GM23338 (cell line): Measurements from ENCODE around the gene CUEDC2. TPM values are rescaled to one million over a fixed set of nuclear protein-coding genes. Genes with fewer than 3 reads are reported as not detected.

Experiments
- ATAC-seq: fragments of 200-7000 bp; cut with Tn5 transposase; 3 replicates; pipeline ENCODE4 v1.9.1; 2020
- DNase-seq: peaks from one replicate; pipeline ENCODE4 v3.0.0-alpha.2; 2015; ENCODE audit warnings: low spot score
- H2AFZ ChIP-seq: fragments of 200-600 bp; sonication (generic); 2 replicates; pipeline ENCODE4 v1.8.0; 2016; ENCODE audit warnings: antibody characterized with exemption, mild to moderate bottlenecking, moderate library complexity
- H3F3A ChIP-seq: fragments of 200-600 bp; sonication (generic); replicated peaks from 2 replicates; pipeline ENCODE4 v1.8.0; 2017; ENCODE audit warnings: antibody characterized with exemption, mixed run types, low read depth
- H3K27ac ChIP-seq: fragments of 200-600 bp; sonication (generic); 2 replicates; pipeline ENCODE4 v1.6.1; 2016; ENCODE audit warnings: low read depth
- H3K27me3 ChIP-seq: fragments of 200-600 bp; sonication (generic); 2 replicates; pipeline ENCODE4 v1.8.0; 2016; ENCODE audit warnings: mild to moderate bottlenecking, mixed run types, moderate library complexity; ENCODE audit not compliant: insufficient read depth
- H3K36me3 ChIP-seq: fragments of 200-600 bp; sonication (generic); 2 replicates; pipeline ENCODE4 v1.8.0; 2016; ENCODE audit warnings: mild to moderate bottlenecking; ENCODE audit not compliant: insufficient read depth
- H3K4me1 ChIP-seq: fragments of 200-600 bp; sonication (generic); 2 replicates; pipeline ENCODE4 v1.8.0; 2016; ENCODE audit warnings: mild to moderate bottlenecking, moderate library complexity; ENCODE audit not compliant: insufficient read depth
- H3K4me2 ChIP-seq: fragments of 200-600 bp; sonication (generic); 2 replicates; pipeline ENCODE4 v1.7.1; 2017; ENCODE audit warnings: mixed run types
- H3K4me3 ChIP-seq: fragments of 200-600 bp; sonication (generic); 2 replicates; pipeline ENCODE4 v1.6.1; 2016; ENCODE audit warnings: mixed run types
- H3K79me2 ChIP-seq: fragments of 200-600 bp; sonication (generic); replicated peaks from 2 replicates; pipeline ENCODE4 v1.8.0; 2017; ENCODE audit warnings: mild to moderate bottlenecking; ENCODE audit not compliant: insufficient read depth
- H3K9me2 ChIP-seq: fragments of 200-600 bp; sonication (generic); 2 replicates; pipeline ENCODE4 v1.8.0; 2017; ENCODE audit not compliant: insufficient read depth
- H4K20me1 ChIP-seq: fragments of 200-600 bp; sonication (generic); replicated peaks from 2 replicates; pipeline ENCODE4 v1.8.0; 2017; ENCODE audit warnings: mild to moderate bottlenecking; ENCODE audit not compliant: insufficient read depth
- H3K27ac Mint-ChIP-seq: 2 replicates; pipeline ENCODE4 v1.8.0; 2020; ENCODE audit warnings: inconsistent platforms, mild to moderate bottlenecking, moderate library complexity, mixed read lengths
- H3K27me3 Mint-ChIP-seq: 3 replicates; pipeline ENCODE4 v1.8.0; 2022; ENCODE audit warnings: low read depth, mild to moderate bottlenecking, moderate library complexity, mixed read lengths, inconsistent platforms; ENCODE audit not compliant: insufficient read depth, poor library complexity
- H3K36me3 Mint-ChIP-seq: 3 replicates; pipeline ENCODE4 v1.8.0; 2021; ENCODE audit warnings: low read depth, mild to moderate bottlenecking, inconsistent platforms, moderate library complexity, mixed read lengths
- H3K4me1 Mint-ChIP-seq: 3 replicates; pipeline ENCODE4 v1.8.0; 2020; ENCODE audit warnings: mild to moderate bottlenecking, inconsistent platforms, mixed read lengths
- H3K4me3 Mint-ChIP-seq: 3 replicates; pipeline ENCODE4 v1.8.0; 2021; ENCODE audit warnings: moderate library complexity, mild to moderate bottlenecking, inconsistent platforms, mixed read lengths
- H3K9me3 Mint-ChIP-seq: 3 replicates; pipeline ENCODE4 v1.8.0; 2020; ENCODE audit warnings: moderate library complexity, mild to moderate bottlenecking, inconsistent platforms, mixed read lengths
- EZH2 ChIP-seq: fragments of 200-600 bp; sonication (generic); IDR thresholded peaks from one replicate; pipeline ENCODE4 v1.8.0; 2017; ENCODE audit warnings: antibody characterized with exemption, mild to moderate bottlenecking, low read depth; ENCODE audit not compliant: unreplicated experiment
- EZH2phosphoT487 ChIP-seq: fragments of 200-600 bp; sonication (generic); IDR thresholded peaks from one replicate; pipeline ENCODE4 v1.8.1; 2018; ENCODE audit warnings: antibody characterized with exemption; ENCODE audit not compliant: unreplicated experiment
- STAT1 ChIP-seq: IDR thresholded peaks from one replicate; pipeline ENCODE4 v1.6.1; 2016; ENCODE audit warnings: antibody characterized with exemption; ENCODE audit not compliant: unreplicated experiment
- ZNF114 ChIP-seq: fragments of 250-450 bp; sonication (Bioruptor Pico); IDR thresholded peaks from 2 replicates; pipeline ENCODE4 v1.5.0; 2020; ENCODE audit warnings: mild to moderate bottlenecking, moderate library complexity
- polyA plus RNA-seq: library from polyadenylated mRNA; unstranded; fragments of >200 nt; fragmentation: Nextera tagmentation; extraction: Ambion mirVana; gene quantifications from 2 replicates; pipeline ENCODE4 v1.2.1, GENCODE V29; 2016
- total RNA-seq: library from RNA; depleted of rRNA; stranded (reverse); fragments of >200 nt; shearing (Covaris generic); gene quantifications from 2 replicates; pipeline ENCODE4 v1.2.3, GENCODE V29; 2014
- TF ChIP-seq, protein P1 (sequence below): IDR thresholded peaks from one replicate; pipeline ENCODE4 v1.6.1; 2018; ENCODE audit warnings: antibody characterized with exemption; ENCODE audit not compliant: unreplicated experiment
- TF ChIP-seq, protein P2 (sequence below): fragments of 250-450 bp; sonication (Bioruptor Pico); IDR thresholded peaks from 2 replicates; pipeline ENCODE4 v1.5.0; 2020; ENCODE audit warnings: mild to moderate bottlenecking, moderate library complexity
- TF ChIP-seq, protein P3 (sequence below): IDR thresholded peaks from 2 replicates; pipeline ENCODE4 v1.6.1; 2016; ENCODE audit warnings: antibody characterized with exemption
- TF ChIP-seq, protein P4 (sequence below), 2 experiments: fragments of 200-600 bp in 1 of 2; sonication (generic) in 1 of 2; conservative IDR thresholded peaks; 2 replicates each; pipeline versions ENCODE4 v1.5.1 to v1.6.1; 2016 to 2017; ENCODE audit warnings: antibody characterized with exemption in 2 of 2, low read depth in 2 of 2, mild to moderate bottlenecking in 2 of 2, moderate library complexity in 1 of 2

CUEDC2 gene
- total and polyA plus RNA-seq, 2 experiments from 2014 or later: 39.2 to 47.3 TPM

DNA sequence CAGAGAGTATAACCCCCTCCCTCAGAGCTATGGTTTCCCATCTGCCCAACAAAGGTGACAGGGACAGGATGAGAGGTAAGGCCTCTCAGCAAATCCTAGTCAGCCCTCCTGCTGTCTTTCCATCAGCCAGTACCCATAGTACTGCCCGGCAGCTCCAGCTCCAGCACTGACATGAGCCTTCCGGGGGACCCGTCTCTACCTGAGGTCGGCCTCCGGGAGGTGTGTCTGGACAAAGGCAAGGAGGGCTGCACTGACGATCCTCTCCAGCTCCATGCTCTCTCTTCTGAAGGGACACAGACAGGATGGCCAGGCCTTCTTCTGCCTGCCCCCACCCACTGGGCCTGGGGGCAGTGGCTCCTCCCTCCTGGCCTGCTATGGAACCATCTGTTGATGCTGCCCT is 7.5 kb downstream of the CUEDC2 start:
- no peak for DNase-seq

DNA sequence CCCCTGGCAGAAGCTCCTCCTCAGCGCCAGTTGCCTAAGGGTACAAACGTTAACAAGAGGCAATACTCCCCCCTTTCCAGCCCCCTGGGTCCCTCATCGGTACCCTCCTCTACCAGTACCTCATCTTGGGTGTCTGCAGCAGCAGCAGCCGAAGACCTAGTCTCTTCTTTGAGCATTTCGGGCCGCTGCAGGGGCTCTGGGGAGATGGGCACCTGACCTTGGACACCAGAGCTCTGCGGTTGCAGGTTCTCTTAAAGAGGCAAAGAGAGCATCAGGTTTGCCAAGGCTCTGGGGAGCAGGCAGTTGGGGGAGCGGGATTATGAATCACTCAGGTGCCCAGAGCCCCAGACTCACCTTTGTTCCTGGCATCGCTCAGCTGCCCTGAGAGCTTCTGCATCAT is 8.2 kb downstream of the CUEDC2 start:
- Mint-ChIP-seq H3K36me3 (peaks cover 16% of the 10 kb centered on the region), H3K27me3 (peaks cover 29% of the 10 kb centered on the region), H3K9me3 (no peaks in the 10 kb centered on the region; the same call in 2 of the 3 replicates), H3K27ac (no peak overlapping the region), H3K4me3 (no peak overlapping the region), H3K4me1 (peaks cover 5% of the 10 kb centered on the region)
- DNase-seq (no peak), ATAC-seq (no peak)
- Histone ChIP-seq H2AFZ (no peak overlapping the region), H3K4me3 (no peak overlapping the region), H3K9me2 (no peaks in the 10 kb centered on the region), H4K20me1 (no peaks in the 10 kb centered on the region; the same call in none of the 2 replicates), H3K4me1 (peaks cover 9% of the 10 kb centered on the region), H3K79me2 (no peaks in the 10 kb centered on the region), H3F3A (peaks cover 21% of the 10 kb centered on the region), H3K27me3 (0 out of 2 replicates have a peak, but pooled peaks cover 6% of the 10 kb centered on the region), H3K27ac (no peak overlapping the region), H3K4me2 (no peak overlapping the region), H3K36me3 (no peaks in the 10 kb centered on the region; the same call in 1 of the 2 replicates)
- TF ChIP-seq, protein P1, sequence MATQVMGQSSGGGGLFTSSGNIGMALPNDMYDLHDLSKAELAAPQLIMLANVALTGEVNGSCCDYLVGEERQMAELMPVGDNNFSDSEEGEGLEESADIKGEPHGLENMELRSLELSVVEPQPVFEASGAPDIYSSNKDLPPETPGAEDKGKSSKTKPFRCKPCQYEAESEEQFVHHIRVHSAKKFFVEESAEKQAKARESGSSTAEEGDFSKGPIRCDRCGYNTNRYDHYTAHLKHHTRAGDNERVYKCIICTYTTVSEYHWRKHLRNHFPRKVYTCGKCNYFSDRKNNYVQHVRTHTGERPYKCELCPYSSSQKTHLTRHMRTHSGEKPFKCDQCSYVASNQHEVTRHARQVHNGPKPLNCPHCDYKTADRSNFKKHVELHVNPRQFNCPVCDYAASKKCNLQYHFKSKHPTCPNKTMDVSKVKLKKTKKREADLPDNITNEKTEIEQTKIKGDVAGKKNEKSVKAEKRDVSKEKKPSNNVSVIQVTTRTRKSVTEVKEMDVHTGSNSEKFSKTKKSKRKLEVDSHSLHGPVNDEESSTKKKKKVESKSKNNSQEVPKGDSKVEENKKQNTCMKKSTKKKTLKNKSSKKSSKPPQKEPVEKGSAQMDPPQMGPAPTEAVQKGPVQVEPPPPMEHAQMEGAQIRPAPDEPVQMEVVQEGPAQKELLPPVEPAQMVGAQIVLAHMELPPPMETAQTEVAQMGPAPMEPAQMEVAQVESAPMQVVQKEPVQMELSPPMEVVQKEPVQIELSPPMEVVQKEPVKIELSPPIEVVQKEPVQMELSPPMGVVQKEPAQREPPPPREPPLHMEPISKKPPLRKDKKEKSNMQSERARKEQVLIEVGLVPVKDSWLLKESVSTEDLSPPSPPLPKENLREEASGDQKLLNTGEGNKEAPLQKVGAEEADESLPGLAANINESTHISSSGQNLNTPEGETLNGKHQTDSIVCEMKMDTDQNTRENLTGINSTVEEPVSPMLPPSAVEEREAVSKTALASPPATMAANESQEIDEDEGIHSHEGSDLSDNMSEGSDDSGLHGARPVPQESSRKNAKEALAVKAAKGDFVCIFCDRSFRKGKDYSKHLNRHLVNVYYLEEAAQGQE: no peak
- TF ChIP-seq, protein P2, sequence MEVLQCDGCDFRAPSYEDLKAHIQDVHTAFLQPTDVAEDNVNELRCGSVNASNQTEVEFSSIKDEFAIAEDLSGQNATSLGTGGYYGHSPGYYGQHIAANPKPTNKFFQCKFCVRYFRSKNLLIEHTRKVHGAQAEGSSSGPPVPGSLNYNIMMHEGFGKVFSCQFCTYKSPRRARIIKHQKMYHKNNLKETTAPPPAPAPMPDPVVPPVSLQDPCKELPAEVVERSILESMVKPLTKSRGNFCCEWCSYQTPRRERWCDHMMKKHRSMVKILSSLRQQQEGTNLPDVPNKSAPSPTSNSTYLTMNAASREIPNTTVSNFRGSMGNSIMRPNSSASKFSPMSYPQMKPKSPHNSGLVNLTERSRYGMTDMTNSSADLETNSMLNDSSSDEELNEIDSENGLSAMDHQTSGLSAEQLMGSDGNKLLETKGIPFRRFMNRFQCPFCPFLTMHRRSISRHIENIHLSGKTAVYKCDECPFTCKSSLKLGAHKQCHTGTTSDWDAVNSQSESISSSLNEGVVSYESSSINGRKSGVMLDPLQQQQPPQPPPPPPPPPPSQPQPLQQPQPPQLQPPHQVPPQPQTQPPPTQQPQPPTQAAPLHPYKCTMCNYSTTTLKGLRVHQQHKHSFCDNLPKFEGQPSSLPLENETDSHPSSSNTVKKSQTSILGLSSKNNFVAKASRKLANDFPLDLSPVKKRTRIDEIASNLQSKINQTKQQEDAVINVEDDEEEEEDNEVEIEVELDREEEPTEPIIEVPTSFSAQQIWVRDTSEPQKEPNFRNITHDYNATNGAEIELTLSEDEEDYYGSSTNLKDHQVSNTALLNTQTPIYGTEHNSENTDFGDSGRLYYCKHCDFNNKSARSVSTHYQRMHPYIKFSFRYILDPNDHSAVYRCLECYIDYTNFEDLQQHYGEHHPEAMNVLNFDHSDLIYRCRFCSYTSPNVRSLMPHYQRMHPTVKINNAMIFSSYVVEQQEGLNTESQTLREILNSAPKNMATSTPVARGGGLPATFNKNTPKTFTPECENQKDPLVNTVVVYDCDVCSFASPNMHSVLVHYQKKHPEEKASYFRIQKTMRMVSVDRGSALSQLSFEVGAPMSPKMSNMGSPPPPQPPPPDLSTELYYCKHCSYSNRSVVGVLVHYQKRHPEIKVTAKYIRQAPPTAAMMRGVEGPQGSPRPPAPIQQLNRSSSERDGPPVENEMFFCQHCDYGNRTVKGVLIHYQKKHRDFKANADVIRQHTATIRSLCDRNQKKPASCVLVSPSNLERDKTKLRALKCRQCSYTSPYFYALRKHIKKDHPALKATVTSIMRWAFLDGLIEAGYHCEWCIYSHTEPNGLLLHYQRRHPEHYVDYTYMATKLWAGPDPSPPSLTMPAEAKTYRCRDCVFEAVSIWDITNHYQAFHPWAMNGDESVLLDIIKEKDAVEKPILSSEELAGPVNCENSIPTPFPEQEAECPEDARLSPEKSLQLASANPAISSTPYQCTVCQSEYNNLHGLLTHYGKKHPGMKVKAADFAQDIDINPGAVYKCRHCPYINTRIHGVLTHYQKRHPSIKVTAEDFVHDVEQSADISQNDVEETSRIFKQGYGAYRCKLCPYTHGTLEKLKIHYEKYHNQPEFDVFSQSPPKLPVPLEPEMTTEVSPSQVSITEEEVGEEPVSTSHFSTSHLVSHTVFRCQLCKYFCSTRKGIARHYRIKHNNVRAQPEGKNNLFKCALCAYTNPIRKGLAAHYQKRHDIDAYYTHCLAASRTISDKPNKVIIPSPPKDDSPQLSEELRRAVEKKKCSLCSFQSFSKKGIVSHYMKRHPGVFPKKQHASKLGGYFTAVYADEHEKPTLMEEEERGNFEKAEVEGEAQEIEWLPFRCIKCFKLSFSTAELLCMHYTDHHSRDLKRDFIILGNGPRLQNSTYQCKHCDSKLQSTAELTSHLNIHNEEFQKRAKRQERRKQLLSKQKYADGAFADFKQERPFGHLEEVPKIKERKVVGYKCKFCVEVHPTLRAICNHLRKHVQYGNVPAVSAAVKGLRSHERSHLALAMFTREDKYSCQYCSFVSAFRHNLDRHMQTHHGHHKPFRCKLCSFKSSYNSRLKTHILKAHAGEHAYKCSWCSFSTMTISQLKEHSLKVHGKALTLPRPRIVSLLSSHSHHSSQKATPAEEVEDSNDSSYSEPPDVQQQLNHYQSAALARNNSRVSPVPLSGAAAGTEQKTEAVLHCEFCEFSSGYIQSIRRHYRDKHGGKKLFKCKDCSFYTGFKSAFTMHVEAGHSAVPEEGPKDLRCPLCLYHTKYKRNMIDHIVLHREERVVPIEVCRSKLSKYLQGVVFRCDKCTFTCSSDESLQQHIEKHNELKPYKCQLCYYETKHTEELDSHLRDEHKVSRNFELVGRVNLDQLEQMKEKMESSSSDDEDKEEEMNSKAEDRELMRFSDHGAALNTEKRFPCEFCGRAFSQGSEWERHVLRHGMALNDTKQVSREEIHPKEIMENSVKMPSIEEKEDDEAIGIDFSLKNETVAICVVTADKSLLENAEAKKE (CRISPR knock-in tag): no peak
- TF ChIP-seq, protein P3, sequence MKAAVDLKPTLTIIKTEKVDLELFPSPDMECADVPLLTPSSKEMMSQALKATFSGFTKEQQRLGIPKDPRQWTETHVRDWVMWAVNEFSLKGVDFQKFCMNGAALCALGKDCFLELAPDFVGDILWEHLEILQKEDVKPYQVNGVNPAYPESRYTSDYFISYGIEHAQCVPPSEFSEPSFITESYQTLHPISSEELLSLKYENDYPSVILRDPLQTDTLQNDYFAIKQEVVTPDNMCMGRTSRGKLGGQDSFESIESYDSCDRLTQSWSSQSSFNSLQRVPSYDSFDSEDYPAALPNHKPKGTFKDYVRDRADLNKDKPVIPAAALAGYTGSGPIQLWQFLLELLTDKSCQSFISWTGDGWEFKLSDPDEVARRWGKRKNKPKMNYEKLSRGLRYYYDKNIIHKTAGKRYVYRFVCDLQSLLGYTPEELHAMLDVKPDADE: no peak
- no peak for TF ChIP-seq STAT1
- TF ChIP-seq EZH2phosphoT487: no peak

More for the DNA sequence above, 7.5 kb downstream of the CUEDC2 start:
- ATAC-seq: no peak
- Histone ChIP-seq H3K4me1 (peaks cover 9% of the 10 kb centered on the region), H3K4me3 (no peak overlapping the region), H3K27me3 (0 out of 2 replicates have a peak, but pooled peaks cover 6% of the 10 kb centered on the region), H3K79me2 (no peaks in the 10 kb centered on the region), H3F3A (peaks cover 16% of the 10 kb centered on the region), H2AFZ (no peak overlapping the region), H3K36me3 (no peaks in the 10 kb centered on the region; the same call in 1 of the 2 replicates), H3K4me2 (no peak overlapping the region), H4K20me1 (no peaks in the 10 kb centered on the region; the same call in none of the 2 replicates), H3K9me2 (no peaks in the 10 kb centered on the region), H3K27ac (no peak overlapping the region)
- no peak overlapping the region for H3K27ac Mint-ChIP-seq
- no peaks in the 10 kb centered on the region; the same call in 2 of the 3 replicates for H3K9me3 Mint-ChIP-seq
- TF ChIP-seq ZNF114 (CRISPR knock-in tag) (no peak), EZH2 (no peak)
- TF ChIP-seq, protein P4, sequence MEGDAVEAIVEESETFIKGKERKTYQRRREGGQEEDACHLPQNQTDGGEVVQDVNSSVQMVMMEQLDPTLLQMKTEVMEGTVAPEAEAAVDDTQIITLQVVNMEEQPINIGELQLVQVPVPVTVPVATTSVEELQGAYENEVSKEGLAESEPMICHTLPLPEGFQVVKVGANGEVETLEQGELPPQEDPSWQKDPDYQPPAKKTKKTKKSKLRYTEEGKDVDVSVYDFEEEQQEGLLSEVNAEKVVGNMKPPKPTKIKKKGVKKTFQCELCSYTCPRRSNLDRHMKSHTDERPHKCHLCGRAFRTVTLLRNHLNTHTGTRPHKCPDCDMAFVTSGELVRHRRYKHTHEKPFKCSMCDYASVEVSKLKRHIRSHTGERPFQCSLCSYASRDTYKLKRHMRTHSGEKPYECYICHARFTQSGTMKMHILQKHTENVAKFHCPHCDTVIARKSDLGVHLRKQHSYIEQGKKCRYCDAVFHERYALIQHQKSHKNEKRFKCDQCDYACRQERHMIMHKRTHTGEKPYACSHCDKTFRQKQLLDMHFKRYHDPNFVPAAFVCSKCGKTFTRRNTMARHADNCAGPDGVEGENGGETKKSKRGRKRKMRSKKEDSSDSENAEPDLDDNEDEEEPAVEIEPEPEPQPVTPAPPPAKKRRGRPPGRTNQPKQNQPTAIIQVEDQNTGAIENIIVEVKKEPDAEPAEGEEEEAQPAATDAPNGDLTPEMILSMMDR (conservative IDR thresholded peaks at IDR 0.05; ENCODE audit: low read depth in 2 of 2): no peak
- H3K4me1 Mint-ChIP-seq: peaks cover 4% of the 10 kb centered on the region; the same call in 2 of the 3 replicates
- peaks cover 22% of the 10 kb centered on the region for H3K27me3 Mint-ChIP-seq
- H3K4me3 Mint-ChIP-seq: no peak overlapping the region
- peaks cover 16% of the 10 kb centered on the region; the same call in 2 of the 3 replicates for H3K36me3 Mint-ChIP-seq
